ENCODE data around the gene AFF1.
A peak's percentile ranks its signal among the peaks of the same experiment; 100 is the strongest.

The AFF1 gene

GRCh38 chr4:87185146-87185870, 250.5 kb downstream of the AFF1 start:
- TF ChIP-seq USF1 (IDR thresholded peaks at IDR 0.05) (no peak), CREB1 (IDR thresholded peaks at IDR 0.05; ENCODE audit: low read depth) (no peak), YY1 (IDR thresholded peaks at IDR 0.05; ENCODE audit: low read depth) (no peak), ZBTB7A (IDR thresholded peaks at IDR 0.05; ENCODE audit: low read depth) (no peak), TEAD4 (IDR thresholded peaks at IDR 0.05) (no peak), RAD21 (IDR thresholded peaks at IDR 0.05; ENCODE audit: low read depth) (no peak), REST (IDR thresholded peaks at IDR 0.05; ENCODE audit: low read depth) (no peak), EGR1 (IDR thresholded peaks at IDR 0.05) (no peak), MAX (IDR thresholded peaks at IDR 0.05) (no peak), TAF1 (IDR thresholded peaks at IDR 0.05; ENCODE audit: low read depth) (no peak), FOXM1 (IDR thresholded peaks at IDR 0.05; ENCODE audit: borderline replicate concordance, low read depth) (no peak), EP300 (IDR thresholded peaks at IDR 0.05; ENCODE audit: borderline replicate concordance) (no peak), NFIC (IDR thresholded peaks at IDR 0.05) (no peak), CEBPB (IDR thresholded peaks at IDR 0.05) (no peak), TCF12 (IDR thresholded peaks at IDR 0.05; ENCODE audit: low read depth) (no peak)

- TF ChIP-seq USF1 (IDR thresholded peaks at IDR 0.05): no peak
- TF ChIP-seq EP300 (IDR thresholded peaks at IDR 0.05; ENCODE audit: borderline replicate concordance): no peak
- TF ChIP-seq EGR1 (IDR thresholded peaks at IDR 0.05): no peak
- 0 out of 2 replicates have a peak, but pooled peaks have one; percentile 9 for TF ChIP-seq CEBPB (IDR thresholded peaks at IDR 0.05)
- no peak for TF ChIP-seq YY1 (IDR thresholded peaks at IDR 0.05; ENCODE audit: low read depth)
- no peak for TF ChIP-seq RAD21 (IDR thresholded peaks at IDR 0.05; ENCODE audit: low read depth)
- TF ChIP-seq REST (IDR thresholded peaks at IDR 0.05; ENCODE audit: low read depth): no peak
- no peak for TF ChIP-seq CREB1 (IDR thresholded peaks at IDR 0.05; ENCODE audit: low read depth)
- no peak for TF ChIP-seq ZBTB7A (IDR thresholded peaks at IDR 0.05; ENCODE audit: low read depth)
- no peak for TF ChIP-seq FOXM1 (IDR thresholded peaks at IDR 0.05; ENCODE audit: borderline replicate concordance, low read depth)
- TF ChIP-seq TAF1 (IDR thresholded peaks at IDR 0.05; ENCODE audit: low read depth): no peak
- no peak for TF ChIP-seq MAX (IDR thresholded peaks at IDR 0.05)
- TF ChIP-seq TEAD4 (IDR thresholded peaks at IDR 0.05): peak; percentile 41; the same call in 1 of the 2 replicates
- TF ChIP-seq NFIC (IDR thresholded peaks at IDR 0.05): peak; percentile 67
- TF ChIP-seq TCF12 (IDR thresholded peaks at IDR 0.05; ENCODE audit: low read depth): no peak
Measured at GRCh38 chr4:87188048-87188447, 253.2 kb downstream of the AFF1 start.

GRCh38 chr4:87188932-87189331, 254.1 kb downstream of the AFF1 start:
- no peak for TF ChIP-seq USF1 (IDR thresholded peaks at IDR 0.05)
- no peak for TF ChIP-seq EP300 (IDR thresholded peaks at IDR 0.05; ENCODE audit: borderline replicate concordance)
- TF ChIP-seq TEAD4 (IDR thresholded peaks at IDR 0.05): no peak
- TF ChIP-seq TCF12 (IDR thresholded peaks at IDR 0.05; ENCODE audit: low read depth): no peak
- no peak for TF ChIP-seq NFIC (IDR thresholded peaks at IDR 0.05)
- no peak for TF ChIP-seq TAF1 (IDR thresholded peaks at IDR 0.05; ENCODE audit: low read depth)
- TF ChIP-seq EGR1 (IDR thresholded peaks at IDR 0.05): no peak
- no peak for TF ChIP-seq REST (IDR thresholded peaks at IDR 0.05; ENCODE audit: low read depth)
- no peak for TF ChIP-seq FOXM1 (IDR thresholded peaks at IDR 0.05; ENCODE audit: borderline replicate concordance, low read depth)
- TF ChIP-seq CEBPB (IDR thresholded peaks at IDR 0.05): no peak
- TF ChIP-seq YY1 (IDR thresholded peaks at IDR 0.05; ENCODE audit: low read depth): no peak
- TF ChIP-seq CREB1 (IDR thresholded peaks at IDR 0.05; ENCODE audit: low read depth): no peak
- TF ChIP-seq MAX (IDR thresholded peaks at IDR 0.05): no peak
- no peak for TF ChIP-seq RAD21 (IDR thresholded peaks at IDR 0.05; ENCODE audit: low read depth)
